Measurements from ENCODE around the gene HIVEP1.

DNA sequence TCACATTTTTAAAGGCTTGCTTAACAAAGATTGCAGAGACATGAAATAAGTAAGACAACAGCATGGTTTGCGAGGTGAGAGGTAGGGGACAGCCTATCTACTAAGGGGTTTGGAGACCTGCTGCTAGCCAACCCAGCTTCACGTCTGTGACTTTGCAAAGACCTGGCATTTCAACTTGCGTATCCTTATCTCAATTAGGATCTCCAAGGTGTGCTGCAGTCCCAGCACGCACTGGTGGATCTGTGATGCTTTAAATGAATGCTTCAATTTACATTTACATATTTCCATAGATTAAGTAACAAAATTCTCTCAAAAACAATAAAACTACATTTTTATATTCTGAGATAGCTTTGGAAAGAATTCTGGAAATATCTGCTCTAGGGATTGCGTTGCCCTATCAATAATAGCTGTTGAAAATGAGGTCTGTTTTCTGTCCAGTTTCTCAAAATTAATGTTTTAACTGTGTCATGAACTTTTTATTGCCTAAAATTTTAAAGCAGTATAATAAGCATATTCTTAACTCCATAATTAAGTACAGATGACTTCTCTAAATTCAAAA is 153.7 kb downstream of the HIVEP1 start:
- no peak for TF ChIP-seq CTCF (IDR thresholded peaks at IDR 0.05)
- TF ChIP-seq POLR2A (IDR thresholded peaks at IDR 0.05), result no peak

Measured in body of pancreas (tissue), 4 donors.